ENCODE data around the gene KDM6B.

DNA sequence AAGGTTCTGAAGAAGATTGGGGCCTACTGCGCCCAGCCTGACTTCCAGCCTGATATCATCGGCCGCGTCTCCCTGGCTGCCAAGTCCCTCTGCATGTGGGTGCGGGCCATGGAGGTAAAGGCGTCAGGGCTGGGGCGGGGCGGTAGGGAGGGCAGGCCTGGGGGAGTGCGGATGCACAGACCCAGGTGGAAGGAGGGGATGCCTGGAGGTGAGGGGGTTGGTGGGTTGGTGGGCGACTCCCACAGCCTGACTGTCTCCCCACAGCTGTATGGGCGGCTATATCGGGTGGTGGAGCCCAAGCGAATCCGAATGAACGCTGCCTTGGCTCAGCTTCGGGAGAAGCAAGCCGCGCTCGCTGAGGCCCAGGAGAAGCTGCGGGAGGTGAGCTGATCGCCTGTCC is 26.8 kb upstream of the KDM6B start:
- TF ChIP-seq, protein P1, sequence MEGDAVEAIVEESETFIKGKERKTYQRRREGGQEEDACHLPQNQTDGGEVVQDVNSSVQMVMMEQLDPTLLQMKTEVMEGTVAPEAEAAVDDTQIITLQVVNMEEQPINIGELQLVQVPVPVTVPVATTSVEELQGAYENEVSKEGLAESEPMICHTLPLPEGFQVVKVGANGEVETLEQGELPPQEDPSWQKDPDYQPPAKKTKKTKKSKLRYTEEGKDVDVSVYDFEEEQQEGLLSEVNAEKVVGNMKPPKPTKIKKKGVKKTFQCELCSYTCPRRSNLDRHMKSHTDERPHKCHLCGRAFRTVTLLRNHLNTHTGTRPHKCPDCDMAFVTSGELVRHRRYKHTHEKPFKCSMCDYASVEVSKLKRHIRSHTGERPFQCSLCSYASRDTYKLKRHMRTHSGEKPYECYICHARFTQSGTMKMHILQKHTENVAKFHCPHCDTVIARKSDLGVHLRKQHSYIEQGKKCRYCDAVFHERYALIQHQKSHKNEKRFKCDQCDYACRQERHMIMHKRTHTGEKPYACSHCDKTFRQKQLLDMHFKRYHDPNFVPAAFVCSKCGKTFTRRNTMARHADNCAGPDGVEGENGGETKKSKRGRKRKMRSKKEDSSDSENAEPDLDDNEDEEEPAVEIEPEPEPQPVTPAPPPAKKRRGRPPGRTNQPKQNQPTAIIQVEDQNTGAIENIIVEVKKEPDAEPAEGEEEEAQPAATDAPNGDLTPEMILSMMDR (conservative IDR thresholded peaks at IDR 0.05), result no peak
- TF ChIP-seq EZH2 (IDR thresholded peaks at IDR 0.05; ENCODE audit: low read depth), result no peak

Data from PC-9 (cell line).